GM18519 (cell line): ENCODE results near the gene STAG1.
"Not testable (repeated sequence)": the region's sequence is repeated elsewhere in the genome, so short reads cannot be mapped to it uniquely, and the experiment has no call there.

Experiments used
- ATAC-seq: cut with Tn5 transposase; IDR thresholded peaks from one replicate; pipeline ENCODE4 v1.9.1; 2021; ENCODE audit warnings: mild to moderate bottlenecking, moderate library complexity; ENCODE audit not compliant: unreplicated experiment, low FRiP score

STAG1 gene

GRCh38 chr3:136437043-136437442 is 315.1 kb downstream of the STAG1 start:
- ATAC-seq: no peak

DNA sequence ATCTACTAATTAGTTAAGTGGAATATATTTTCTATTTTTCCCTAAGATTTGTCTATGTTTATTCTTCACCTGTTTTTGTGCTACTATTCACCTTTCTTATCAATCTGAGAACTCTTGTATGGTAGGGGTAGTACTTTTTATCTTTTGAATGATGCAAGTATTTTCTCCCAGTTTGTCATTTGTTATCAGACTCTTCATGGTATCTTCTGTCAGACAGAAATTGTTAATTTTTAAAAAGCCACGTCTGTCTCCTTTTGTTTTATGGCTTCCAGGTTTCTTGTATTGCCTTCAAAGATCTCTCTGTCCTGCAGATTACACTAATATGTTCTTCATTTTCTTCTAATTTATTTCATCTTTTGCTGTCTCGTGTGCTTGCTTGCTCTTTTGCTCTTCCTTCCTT is 317.7 kb downstream of the STAG1 start:
- no peak for ATAC-seq

DNA sequence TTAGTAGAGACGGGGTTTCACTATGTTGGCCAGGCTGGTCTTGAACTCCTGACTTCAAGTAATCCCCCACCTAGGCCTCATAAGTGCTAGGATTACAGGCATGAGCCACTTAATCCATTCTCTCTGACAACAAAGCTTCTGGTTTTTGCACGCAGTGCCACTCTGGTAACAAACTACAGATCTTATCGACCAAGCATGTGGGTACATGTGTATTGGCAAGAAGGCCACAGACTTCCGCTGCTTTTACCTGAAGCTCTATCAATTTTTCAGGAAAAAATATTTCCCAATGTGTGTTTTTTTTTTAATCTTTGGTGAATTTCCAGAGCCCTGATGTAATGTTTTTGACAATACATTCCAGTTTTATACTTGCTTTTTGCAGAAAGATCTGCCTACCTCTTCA is 319.5 kb downstream of the STAG1 start:
- ATAC-seq: no peak

DNA sequence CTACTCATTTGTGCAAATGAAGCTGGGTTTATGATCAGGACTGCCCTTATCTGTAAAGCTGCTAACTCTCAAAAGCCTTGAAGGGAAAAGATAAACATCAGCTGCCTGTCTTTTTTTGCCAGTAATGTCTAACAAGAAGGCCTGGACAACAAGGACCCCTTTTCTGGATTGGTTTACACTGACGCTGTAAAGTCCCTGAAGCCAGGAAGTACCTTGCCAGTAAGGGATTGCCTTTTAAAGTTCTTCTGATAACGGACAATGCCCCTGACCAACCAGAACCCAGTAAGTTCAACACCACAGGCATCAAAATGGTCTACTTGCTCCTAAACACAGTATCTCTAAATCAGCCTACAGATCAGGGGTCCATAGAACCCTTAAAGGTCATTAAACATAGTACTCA is 324.0 kb downstream of the STAG1 start:
- ATAC-seq: no peak

DNA sequence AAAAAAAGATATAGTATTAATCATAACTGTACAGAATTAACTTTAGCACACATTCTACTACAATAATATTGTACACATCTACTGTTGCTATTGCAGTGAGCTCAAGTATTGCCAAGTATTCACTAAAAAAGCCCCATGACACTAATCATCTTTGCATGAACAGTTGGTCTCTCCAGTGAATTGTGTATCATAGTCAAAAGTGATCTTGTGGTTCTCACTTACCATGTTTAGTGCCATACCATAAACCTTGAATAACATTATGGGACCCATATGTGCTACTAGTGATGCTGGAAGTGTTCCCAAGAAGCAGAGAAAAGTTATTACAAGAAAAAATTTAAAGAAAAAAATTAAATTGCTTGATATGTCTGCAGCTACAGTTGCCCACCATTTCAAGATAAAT is 324.9 kb downstream of the STAG1 start:
- ATAC-seq: no peak

DNA sequence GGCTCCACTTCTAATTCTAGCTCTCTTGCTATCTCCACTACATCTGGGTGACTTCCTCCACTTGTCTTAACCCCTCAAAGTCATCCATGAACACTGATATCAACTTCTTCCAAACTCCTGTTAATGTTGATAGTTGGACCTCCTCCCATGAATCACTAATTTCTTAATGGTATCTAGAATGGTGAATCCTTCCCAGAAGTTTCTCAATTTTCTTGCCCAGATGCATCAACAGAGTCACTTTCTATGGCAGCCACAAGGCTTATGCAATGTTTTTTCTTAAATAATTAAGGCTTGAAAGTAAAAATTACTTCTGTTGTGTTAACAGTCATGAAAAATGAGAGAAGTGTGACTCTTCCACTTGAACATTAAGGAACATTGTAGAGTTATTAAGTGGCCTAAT is 337.7 kb downstream of the STAG1 start:
- no peak for ATAC-seq

DNA sequence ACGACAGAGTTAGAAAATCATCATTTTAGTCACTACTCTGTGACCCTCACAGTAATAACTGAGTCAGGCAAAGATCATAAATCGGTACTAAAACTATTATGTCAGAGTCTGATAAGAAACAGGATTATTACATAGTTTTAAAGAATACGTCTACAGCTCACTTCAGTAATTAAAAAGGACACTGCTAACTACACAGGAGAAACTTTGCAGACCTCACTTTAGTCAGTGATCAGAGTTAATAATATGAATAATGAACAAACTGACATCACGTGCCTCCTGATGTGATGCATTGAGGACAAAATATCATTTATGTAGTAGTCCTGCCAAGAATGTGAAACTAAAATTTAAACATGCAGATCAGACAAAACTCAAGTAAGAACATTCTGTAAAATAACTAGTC is 339.9 kb downstream of the STAG1 start:
- ATAC-seq: no peak

DNA sequence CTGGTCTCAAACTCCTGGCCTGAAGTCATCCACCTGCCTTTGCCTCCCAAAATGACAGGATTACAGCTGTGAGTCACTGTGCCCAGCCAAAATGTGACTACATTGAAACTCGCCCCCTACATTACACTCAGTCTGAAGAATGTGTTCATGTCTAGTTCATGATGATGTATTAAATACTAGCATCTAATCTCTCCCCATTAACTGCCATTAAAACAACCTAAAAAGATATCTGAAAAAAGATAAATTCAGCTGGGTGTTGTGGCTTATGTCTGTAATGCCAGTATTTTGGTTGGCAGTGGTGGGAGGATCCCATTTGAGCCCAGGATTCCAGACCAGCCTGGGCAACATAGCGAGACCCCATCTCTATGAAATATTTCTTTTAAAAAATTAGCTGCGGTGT is 342.6 kb downstream of the STAG1 start:
- ATAC-seq: no peak

DNA sequence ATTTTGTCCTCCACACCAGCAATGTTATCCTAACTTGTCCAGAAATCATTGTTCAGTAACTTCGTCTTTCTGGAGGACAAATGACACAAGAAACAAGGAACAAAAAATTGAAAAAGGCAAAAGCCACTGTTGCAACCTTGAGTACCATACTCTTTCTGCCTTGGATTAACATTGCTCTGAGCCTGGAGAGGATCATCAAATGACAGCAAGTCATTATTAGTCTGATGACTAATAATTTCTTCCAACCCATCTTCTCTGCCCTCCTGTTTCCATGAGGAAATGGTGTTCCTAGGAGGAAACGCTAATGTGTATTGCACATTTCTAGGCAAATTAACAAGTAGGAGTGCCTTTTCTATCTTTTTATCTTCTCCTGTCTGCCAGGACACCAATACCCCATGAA is 348.1 kb downstream of the STAG1 start:
- ATAC-seq: no peak

- no peak for ATAC-seq
These were observed 355.3 kb downstream of the STAG1 start for GRCh38 chr3:136396916-136397315.

GRCh38 chr3:136390574-136390973 is 361.6 kb downstream of the STAG1 start:
- no peak for ATAC-seq

GRCh38 chr3:136387031-136387430 is 365.1 kb downstream of the STAG1 start:
- no peak for ATAC-seq

DNA sequence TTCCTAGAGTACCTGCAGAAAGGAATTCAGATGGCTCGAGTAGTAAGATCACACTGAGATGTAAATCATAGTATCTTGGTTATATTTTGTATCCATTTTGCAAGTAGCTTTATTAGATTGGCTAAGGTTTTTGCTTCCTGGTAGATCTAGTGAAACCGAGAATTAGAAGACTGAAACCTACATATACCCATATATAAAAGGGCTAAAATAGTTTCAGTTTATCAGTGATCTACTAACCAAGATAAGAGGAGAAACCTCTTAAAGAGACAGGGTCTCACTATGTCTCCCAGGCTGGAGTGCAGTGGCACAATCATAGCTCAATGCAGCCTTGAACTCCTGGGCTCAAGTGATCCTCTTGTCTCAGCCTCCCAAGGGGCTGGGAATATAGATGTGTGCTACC is 366.7 kb downstream of the STAG1 start:
- ATAC-seq: peak; percentile 84

DNA sequence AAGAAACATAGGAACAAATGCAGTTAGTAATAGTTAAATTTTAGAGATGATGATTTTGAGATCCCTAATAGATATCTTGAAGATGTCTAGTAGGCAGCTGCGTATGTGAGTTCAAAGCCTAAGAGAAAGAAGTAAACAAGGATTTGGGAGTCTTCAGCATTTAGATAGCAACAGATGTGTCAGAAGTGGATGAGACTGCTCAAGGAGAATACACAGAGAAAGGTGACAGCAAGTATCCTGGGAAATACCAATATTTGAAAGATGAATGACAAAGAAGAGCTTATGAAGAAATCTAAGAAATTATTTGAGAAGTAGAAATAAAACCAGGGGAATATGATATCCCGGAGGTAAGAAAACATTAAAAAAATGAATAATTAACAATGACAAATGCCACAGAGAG is 371.1 kb downstream of the STAG1 start:
- no peak for ATAC-seq

- ATAC-seq: no peak
These were observed 371.6 kb downstream of the STAG1 start for GRCh38 chr3:136380530-136380929.

DNA sequence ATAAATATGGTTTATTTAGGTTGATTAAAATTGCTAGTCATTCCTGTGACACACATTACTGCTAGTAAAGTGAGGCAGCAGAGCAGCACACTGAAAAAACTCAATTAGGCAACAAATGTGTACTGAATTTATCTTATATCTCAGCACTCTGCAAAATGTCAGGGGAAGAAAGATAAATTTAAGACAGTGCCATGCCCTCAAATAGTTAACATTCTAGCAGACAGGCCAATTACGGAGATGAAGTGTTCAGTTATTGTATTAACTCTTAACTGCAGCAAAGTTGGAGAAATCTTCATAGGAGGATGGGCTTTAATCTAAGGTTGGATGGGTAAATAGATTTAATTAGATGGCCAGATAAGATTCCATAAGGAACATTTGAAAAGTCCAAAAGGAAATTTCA is 374.2 kb downstream of the STAG1 start:
- ATAC-seq: no peak

DNA sequence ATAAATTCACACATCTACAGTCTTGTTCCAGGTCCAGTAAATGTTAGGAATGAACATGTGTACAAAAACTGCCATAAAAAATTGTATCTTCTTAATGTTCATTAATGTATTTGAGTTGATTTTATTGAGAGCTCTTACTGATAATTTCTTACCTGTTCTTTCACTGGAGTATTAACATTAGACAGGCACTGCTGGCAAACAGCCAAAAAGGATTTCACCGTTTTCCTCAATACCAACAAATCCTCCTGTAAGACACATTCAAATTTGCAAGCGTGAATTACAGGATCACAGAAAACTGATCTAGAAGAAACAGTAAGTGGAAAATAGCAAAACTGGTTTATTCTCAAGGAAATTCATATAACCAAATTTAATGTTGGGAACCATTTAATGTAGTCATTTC is 374.7 kb downstream of the STAG1 start:
- ATAC-seq: no peak

DNA sequence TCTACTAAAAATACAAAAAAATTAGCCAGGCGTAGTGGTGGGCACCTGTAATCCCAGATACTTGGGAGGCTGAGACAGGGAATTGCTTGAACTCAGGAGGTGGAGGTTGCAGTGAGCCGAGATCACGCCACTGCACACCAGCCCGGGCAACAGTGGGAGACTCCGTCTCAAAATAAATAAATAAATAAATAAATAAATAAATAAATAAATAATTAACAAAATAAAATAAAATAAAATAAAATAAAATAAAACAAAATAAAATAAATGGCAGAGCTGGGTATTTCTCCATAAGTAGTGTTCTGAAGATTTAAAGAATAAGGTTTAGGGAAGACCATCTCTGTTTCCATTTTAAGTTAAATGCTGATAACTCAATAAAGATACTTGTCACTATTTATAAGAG is 376.4 kb downstream of the STAG1 start:
- ATAC-seq: not testable (repeated sequence)

GRCh38 chr3:136366289-136366688 is 385.9 kb downstream of the STAG1 start:
- no peak for ATAC-seq

- no peak for ATAC-seq
These were observed 398.7 kb downstream of the STAG1 start for GRCh38 chr3:136353461-136353860.

DNA sequence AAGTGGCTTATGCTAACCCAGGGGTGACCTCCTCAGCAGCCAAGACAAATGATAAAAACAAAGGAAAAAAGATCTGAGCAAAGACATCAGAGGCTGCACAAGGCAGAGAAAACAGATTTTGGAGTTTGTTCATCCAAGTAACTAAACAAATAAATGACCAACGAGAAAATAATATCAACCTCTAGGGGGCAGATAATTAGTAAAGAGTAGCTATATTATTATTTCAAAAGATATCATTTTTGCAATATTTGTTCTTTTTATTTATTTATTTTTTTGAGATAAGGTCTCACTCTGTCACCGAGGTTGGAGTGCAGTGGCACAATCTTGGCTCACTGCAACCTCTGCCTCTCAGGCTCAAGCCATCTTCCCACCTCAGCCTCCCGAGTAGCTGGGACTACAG is 400.3 kb downstream of the STAG1 start:
- no peak for ATAC-seq

- no peak for ATAC-seq
These were observed 400.8 kb downstream of the STAG1 start for GRCh38 chr3:136351351-136351750.

- no peak for ATAC-seq
These were observed 401.6 kb downstream of the STAG1 start for GRCh38 chr3:136350557-136350956.

GRCh38 chr3:136350132-136350531 is 402.0 kb downstream of the STAG1 start:
- no peak for ATAC-seq
